NT2/D1 (cell line): ENCODE data around the gene PRR20G.
"Not testable (repeated sequence)": the region's sequence is repeated elsewhere in the genome, so short reads cannot be mapped to it uniquely, and the experiment has no call there.

Experiments used
- DNase-seq: peaks from one replicate; pipeline ENCODE4 v3.0.0-alpha.2; 2011; ENCODE audit warnings: low read depth, low spot score
- H3K27me3 ChIP-seq: 2 replicates; pipeline ENCODE4 v1.6.0; 2011; ENCODE audit warnings: mild to moderate bottlenecking; ENCODE audit not compliant: insufficient read length, insufficient read depth
- H3K36me3 ChIP-seq: 2 replicates; pipeline ENCODE4 v1.6.1; 2011; ENCODE audit warnings: mild to moderate bottlenecking, low read length, mixed read lengths; ENCODE audit not compliant: insufficient read depth, insufficient read length
- H3K4me1 ChIP-seq: 2 replicates; pipeline ENCODE4 v1.5.1; 2011; ENCODE audit not compliant: insufficient read depth, insufficient read length
- H3K4me3 ChIP-seq: 2 replicates; pipeline ENCODE4 v1.5.1; 2011; ENCODE audit warnings: low read depth; ENCODE audit not compliant: insufficient read length
- H3K9ac ChIP-seq: 2 replicates; pipeline ENCODE4 v1.6.0; 2011; ENCODE audit warnings: low read depth; ENCODE audit not compliant: insufficient read length
- H3K9me3 ChIP-seq: 2 replicates; pipeline ENCODE4 v1.5.1; 2011; ENCODE audit warnings: mild to moderate bottlenecking, low read length; ENCODE audit not compliant: insufficient read depth
- SUZ12 ChIP-seq: IDR thresholded peaks from 2 replicates; pipeline ENCODE4 v1.6.1; 2011; ENCODE audit not compliant: insufficient read length, insufficient read depth; ENCODE audit errors: extremely low read depth
- YY1 ChIP-seq: IDR thresholded peaks from 2 replicates; pipeline ENCODE4 v1.6.1; 2011; ENCODE audit not compliant: insufficient read length, insufficient read depth
- ZNF274 ChIP-seq: IDR thresholded peaks from 2 replicates; pipeline ENCODE4 v1.6.1; 2011; ENCODE audit warnings: mild to moderate bottlenecking, low read depth, low read length

PRR20G gene

DNA sequence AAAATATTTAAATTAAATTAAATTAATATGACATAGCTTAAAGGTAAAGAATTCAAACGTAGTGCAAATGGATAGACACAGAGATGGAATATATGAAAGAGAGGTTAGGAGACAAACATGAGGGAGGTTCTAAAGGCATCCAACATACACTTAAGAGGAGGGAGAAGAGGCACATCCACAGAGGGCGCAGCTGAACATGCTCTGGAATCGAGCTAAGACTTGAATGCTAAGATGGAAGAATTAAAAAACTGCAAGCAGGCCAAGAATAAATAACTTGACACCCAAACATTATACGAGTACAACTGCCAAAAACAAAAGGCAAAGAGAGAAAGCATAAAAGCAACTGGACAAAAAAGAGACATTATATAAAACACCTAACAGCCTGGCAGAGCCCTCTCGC is 9.1 kb upstream of the PRR20G start:
- Histone ChIP-seq H3K9ac (no peak overlapping the region), H3K4me1 (no peaks in the 10 kb centered on the region), H3K27me3 (no peaks in the 10 kb centered on the region), H3K9me3 (peaks cover 5% of the 10 kb centered on the region), H3K36me3 (no peaks in the 10 kb centered on the region), H3K4me3 (no peak overlapping the region)
- TF ChIP-seq ZNF274 (no peak), SUZ12 (no peak)
- no peak for DNase-seq

DNA sequence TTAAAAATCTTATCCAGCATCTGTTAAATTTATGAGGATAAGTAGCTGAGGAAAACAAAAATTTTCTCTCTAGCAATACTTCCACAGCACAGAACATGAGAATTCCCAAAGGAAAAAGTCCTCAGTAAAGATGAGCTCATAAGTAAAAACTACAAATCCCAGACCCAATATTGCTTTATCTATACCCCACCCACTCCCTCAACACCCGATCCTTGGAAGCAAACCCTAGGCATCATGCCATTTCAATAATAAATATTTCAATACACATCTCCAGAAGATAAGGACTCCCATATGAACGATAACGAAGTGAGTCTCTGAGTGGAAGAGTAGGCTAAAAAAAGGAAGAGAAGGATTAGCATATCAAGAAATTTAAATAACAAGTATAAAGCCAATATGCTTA is 8.3 kb upstream of the PRR20G start:
- peaks cover 5% of the 10 kb centered on the region for H3K9me3 ChIP-seq
- no peaks in the 10 kb centered on the region for H3K36me3 ChIP-seq
- TF ChIP-seq YY1, result no peak
- no peak for TF ChIP-seq SUZ12
- no peak for TF ChIP-seq ZNF274
- no peak overlapping the region for H3K9ac ChIP-seq
- H3K4me1 ChIP-seq, result no peaks in the 10 kb centered on the region
- H3K4me3 ChIP-seq, result no peak overlapping the region
- no peak for DNase-seq
- no peaks in the 10 kb centered on the region for H3K27me3 ChIP-seq

DNA sequence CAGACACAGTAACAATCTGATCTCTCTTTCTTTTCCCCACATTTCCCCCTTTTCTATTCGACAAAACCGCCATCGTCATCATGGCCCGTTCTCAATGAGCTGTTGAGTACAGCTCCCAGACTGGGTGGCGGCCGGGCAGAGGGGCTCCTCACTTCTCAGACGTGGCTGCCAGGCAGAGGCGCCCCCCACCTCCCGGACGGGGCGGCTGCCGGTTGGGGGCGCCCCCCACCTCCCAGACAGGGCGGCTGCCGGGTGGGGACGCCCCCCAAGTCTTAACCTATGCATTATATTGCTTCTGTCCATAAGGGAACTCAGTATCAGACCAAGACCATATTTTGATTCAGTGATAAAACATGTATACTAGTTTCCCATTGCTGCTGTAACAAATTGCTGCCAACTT is 5.8 kb upstream of the PRR20G start:
- H3K4me3 ChIP-seq, H3K36me3 ChIP-seq, DNase-seq, H3K4me1 ChIP-seq, H3K9ac ChIP-seq, H3K9me3 ChIP-seq, H3K27me3 ChIP-seq: not testable (repeated sequence)

DNA sequence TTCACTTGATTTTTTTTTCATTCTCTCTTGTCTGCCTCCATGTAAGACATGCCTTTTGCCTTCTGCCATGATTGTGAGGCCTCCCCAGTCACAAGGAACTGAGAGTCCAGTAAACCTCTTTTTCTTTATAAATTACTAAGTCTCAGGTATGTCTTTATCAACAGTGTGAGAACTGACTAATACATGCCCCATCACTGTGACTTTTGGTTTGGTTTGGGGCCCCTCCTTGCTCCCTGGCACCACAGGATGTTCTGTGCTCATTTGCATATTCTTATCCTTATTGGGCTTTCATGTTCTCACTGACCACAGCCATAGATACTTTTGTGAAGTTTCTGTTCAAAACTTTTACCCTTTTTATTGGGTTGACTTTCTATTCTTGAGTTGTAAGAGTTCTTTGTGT is 3.8 kb upstream of the PRR20G start:
- H3K4me1 ChIP-seq, result no peaks in the 10 kb centered on the region
- no peak overlapping the region for H3K4me3 ChIP-seq
- no peak for TF ChIP-seq ZNF274
- TF ChIP-seq YY1, result no peak
- TF ChIP-seq SUZ12, result no peak
- no peak overlapping the region for H3K9ac ChIP-seq
- peaks cover 5% of the 10 kb centered on the region for H3K9me3 ChIP-seq
- no peaks in the 10 kb centered on the region for H3K36me3 ChIP-seq
- DNase-seq, result no peak
- H3K27me3 ChIP-seq, result no peaks in the 10 kb centered on the region

DNA sequence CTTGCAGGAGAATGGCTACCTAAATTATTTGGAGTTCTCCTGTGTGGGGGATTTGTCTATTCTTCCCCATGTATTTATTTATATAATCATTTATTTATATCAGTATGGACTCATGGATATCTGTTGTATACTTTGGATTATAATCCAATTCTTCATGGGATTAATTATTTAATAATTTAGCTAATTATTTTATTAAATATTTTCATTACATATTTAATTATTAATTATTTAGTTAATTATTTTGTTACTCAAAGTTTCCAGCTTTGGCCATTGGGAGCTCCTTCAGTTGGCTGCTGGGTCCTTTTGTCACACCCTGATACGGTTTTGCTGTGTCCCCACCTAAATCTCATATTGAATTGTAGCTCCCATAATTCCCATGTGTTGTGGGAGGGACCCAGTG is 3.3 kb upstream of the PRR20G start:
- no peak for TF ChIP-seq SUZ12
- TF ChIP-seq YY1, result no peak
- no peak for TF ChIP-seq ZNF274
- Histone ChIP-seq H3K4me1 (no peaks in the 10 kb centered on the region), H3K27me3 (no peaks in the 10 kb centered on the region), H3K9ac (no peak overlapping the region), H3K4me3 (no peak overlapping the region), H3K9me3 (peaks cover 5% of the 10 kb centered on the region), H3K36me3 (no peaks in the 10 kb centered on the region)
- DNase-seq, result no peak

DNA sequence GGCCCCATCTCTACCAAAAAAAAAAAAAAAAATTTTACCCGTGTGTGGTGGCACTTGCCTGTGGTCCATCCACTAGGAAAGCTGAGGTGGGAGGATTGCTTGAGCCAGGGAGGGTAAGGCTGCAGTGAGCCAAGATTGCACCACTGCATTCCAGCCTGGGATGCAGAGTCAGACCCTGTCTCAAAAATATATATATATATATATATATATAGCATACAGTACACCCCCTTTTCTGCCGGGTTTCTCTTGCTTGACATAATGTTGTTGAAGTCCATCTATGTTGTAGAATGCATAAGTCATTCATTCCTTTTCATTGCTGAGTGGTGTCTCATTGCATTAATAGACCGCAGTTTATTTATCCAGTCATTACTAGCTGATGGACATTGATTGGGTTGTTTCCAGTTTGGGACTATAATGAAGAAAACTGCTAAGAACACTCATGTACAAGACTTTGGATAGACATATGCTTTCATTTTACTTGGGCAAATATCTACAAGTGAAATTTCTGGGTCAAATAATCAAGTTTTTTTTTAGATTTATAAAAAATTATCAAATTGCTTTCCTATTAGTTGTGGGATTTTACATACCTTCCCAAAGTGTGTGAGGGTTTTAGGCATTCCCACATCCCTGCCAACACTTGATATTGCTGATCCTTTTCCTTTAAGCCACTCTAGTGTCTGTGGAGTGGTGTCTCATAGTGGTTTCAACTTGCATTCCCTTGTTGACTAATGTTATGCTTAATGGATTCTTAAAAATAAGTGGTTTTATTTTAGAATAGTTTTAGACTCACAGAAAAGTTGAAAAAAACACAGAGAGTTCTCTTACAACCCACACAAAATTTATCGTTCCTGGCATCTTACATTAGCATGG is 2.1 kb upstream of the PRR20G start:
- no peaks in the 10 kb centered on the region for H3K36me3 ChIP-seq
- no peak for TF ChIP-seq ZNF274
- no peak overlapping the region for H3K9ac ChIP-seq
- no peaks in the 10 kb centered on the region for H3K27me3 ChIP-seq
- H3K9me3 ChIP-seq, result peaks cover 5% of the 10 kb centered on the region
- no peaks in the 10 kb centered on the region for H3K4me1 ChIP-seq
- no peak for DNase-seq
- H3K4me3 ChIP-seq, result no peak overlapping the region

DNA sequence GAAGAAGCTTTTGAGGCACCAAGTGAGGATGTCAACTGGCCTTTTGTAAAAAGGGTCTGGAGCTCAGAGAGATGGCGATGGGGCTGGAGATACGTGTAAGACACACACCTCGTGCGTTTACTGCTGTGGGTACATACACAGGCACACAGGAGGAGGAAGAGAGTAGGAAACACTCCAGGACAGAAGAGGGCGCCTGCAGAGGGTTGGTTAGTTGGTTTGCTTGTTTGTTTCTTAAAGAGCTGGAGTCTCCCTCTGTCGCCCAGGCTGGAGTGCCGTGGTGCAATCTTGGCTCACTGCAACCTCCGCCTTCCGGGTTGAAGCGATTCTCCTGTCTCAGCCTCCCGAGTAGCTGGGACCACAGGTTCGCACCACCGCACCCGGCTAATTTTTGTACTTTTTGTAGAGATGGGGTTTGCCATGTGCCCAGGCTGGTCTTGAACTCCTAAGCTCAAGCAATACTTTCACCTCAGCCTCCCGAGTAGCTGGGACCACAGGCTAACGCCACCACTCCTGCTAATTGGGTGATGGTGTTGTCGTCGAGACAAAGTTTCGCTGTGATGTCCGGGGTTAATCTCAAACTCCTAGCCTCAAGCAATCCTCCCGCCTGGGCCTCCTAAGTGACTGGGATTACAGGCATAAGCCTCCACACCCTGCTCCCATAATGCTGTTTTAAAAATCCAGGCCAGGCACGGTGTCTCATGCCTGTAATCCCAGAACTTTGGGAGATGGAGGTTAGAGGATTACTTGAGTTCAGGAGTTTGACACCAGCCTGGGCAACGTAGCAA is 1.3 kb upstream of the PRR20G start:
- H3K9ac ChIP-seq, result no peak overlapping the region
- H3K4me1 ChIP-seq, result no peaks in the 10 kb centered on the region
- no peaks in the 10 kb centered on the region for H3K27me3 ChIP-seq
- no peak overlapping the region for H3K4me3 ChIP-seq
- peaks cover 1% of the 10 kb centered on the region for H3K9me3 ChIP-seq
- TF ChIP-seq SUZ12, result no peak
- no peak for TF ChIP-seq YY1
- no peak for TF ChIP-seq ZNF274
- H3K36me3 ChIP-seq, result no peaks in the 10 kb centered on the region
- peak; percentile 18 for DNase-seq
